NCI-H82 treated with DMSO at 0.1 percent for 48 hours (cell line): ENCODE results near the gene PPY.
A peak's percentile ranks its signal among the peaks of the same experiment; 100 is the strongest.
"Not testable (repeated sequence)": the region's sequence is repeated elsewhere in the genome, so short reads cannot be mapped to it uniquely, and the experiment has no call there.

Source experiments
- DNase-seq: peaks from one replicate; lab custom pipeline; 2025; ENCODE audit not compliant: unreplicated experiment; lab: John Stamatoyannopoulos, UW

PPY gene

GRCh38 chr17:43942051-43942685, at the start of gene PPY:
PPY (minus strand) TSS chr17:43942476; CDS start chr17:43941654, 822 bp downstream.
- no peak for DNase-seq

GRCh38 chr17:43988301-43988700, 46.0 kb upstream of the PPY start:
- no peak for DNase-seq

GRCh38 chr17:43987131-43988021, 45.1 kb upstream of the PPY start:
- DNase-seq: no peak

- DNase-seq: no peak
These were observed 44.1 kb upstream of the PPY start for GRCh38 chr17:43986225-43986981.

- no peak for DNase-seq
These were observed 42.2 kb upstream of the PPY start for GRCh38 chr17:43984521-43984920.

- no peak for DNase-seq
These were observed 41.5 kb upstream of the PPY start for GRCh38 chr17:43983515-43984411.

GRCh38 chr17:43983196-43983514, 40.9 kb upstream of the PPY start:
- DNase-seq: no peak

GRCh38 chr17:43982171-43982570, 39.9 kb upstream of the PPY start:
- no peak for DNase-seq

- DNase-seq: no peak
These were observed 37.4 kb upstream of the PPY start for GRCh38 chr17:43979671-43980070.

GRCh38 chr17:43979011-43979410, 36.7 kb upstream of the PPY start:
- DNase-seq: no peak

GRCh38 chr17:43978078-43978477, 35.8 kb upstream of the PPY start:
- no peak for DNase-seq

GRCh38 chr17:43976963-43977837, 34.9 kb upstream of the PPY start:
- DNase-seq: no peak

- no peak for DNase-seq
These were observed 33.6 kb upstream of the PPY start for GRCh38 chr17:43975898-43976297.

GRCh38 chr17:43974382-43975266, 32.3 kb upstream of the PPY start:
- peak; percentile 84 for DNase-seq

GRCh38 chr17:43972444-43973212, 30.4 kb upstream of the PPY start:
- not testable (repeated sequence) for DNase-seq

- not testable (repeated sequence) for DNase-seq
These were observed 29.2 kb upstream of the PPY start for GRCh38 chr17:43971436-43971835.

- no peak for DNase-seq
These were observed 28.1 kb upstream of the PPY start for GRCh38 chr17:43970366-43970765.

- DNase-seq: no peak
These were observed 25.1 kb upstream of the PPY start for GRCh38 chr17:43967251-43967875.
